CD14-positive monocyte (primary cell): ENCODE results near the gene TNN. TPM values are rescaled to one million over a fixed set of nuclear protein-coding genes. Genes with fewer than 3 reads are reported as not detected.

Source experiments
- DNase-seq, 3 donors: peaks; one replicate each; pipeline ENCODE4 v3.0.0-alpha.2; 2011 to 2022
- H2AFZ ChIP-seq: 2 replicates; pipeline ENCODE4 v1.6.0; 2012; ENCODE audit warnings: mild to moderate bottlenecking, low read depth, low read length, inconsistent platforms; ENCODE audit not compliant: insufficient read depth, poor library complexity, severe bottlenecking
- H3K27ac ChIP-seq, 2 donors: 1 replicate in 1 of 2; 2 replicates in 1 of 2; pipeline ENCODE4 v1.5.1; 2012 to 2013; ENCODE audit warnings: low read length in 2 of 2, control low read depth in 1 of 2, inconsistent platforms in 1 of 2, low read depth in 1 of 2, mild to moderate bottlenecking in 1 of 2
- H3K27me3 ChIP-seq, 2 donors: one replicate each; pipeline versions ENCODE4 v1.6.0 to v1.6.1; 2011 to 2013; ENCODE audit warnings: low read length in 2 of 2; ENCODE audit not compliant: control insufficient read depth in 2 of 2, insufficient read depth in 2 of 2
- H3K36me3 ChIP-seq, 2 donors: replicated peaks in 1 of 2; 1 replicate in 1 of 2; 2 replicates in 1 of 2; pipeline versions ENCODE4 v1.5.1 to v1.6.1; 2012 to 2013; ENCODE audit warnings: low read length in 2 of 2, control low read depth in 1 of 2, inconsistent platforms in 1 of 2, mild to moderate bottlenecking in 1 of 2; ENCODE audit not compliant: insufficient read depth in 2 of 2, control insufficient read depth in 1 of 2
- H3K4me1 ChIP-seq, 2 donors: 1 replicate in 1 of 2; 2 replicates in 1 of 2; pipeline versions ENCODE4 v1.5.1 to v1.6.1; 2012 to 2013; ENCODE audit warnings: low read length in 2 of 2, control low read depth in 1 of 2, inconsistent platforms in 1 of 2, mild to moderate bottlenecking in 1 of 2, moderate library complexity in 1 of 2; ENCODE audit not compliant: insufficient read depth in 2 of 2, control insufficient read depth in 1 of 2
- H3K4me2 ChIP-seq: replicated peaks from 2 replicates; pipeline ENCODE3; 2012; ENCODE audit warnings: low read length, moderate library complexity, mild to moderate bottlenecking; ENCODE audit not compliant: poor library complexity, severe bottlenecking; ENCODE audit errors: extremely low read depth
- H3K4me3 ChIP-seq, 3 experiments: fragments of 200-600 bp in 1 of 3; sonication (generic) in 1 of 3; replicated peaks in 1 of 3; 1 replicate in 2 of 3; 2 replicates in 1 of 3; pipeline ENCODE4 v1.5.1; 2011 to 2013; ENCODE audit warnings: low read length in 3 of 3, mild to moderate bottlenecking in 3 of 3, control low read depth in 2 of 3, low read depth in 2 of 3, inconsistent platforms in 1 of 3, moderate library complexity in 1 of 3
- H3K79me2 ChIP-seq: 2 replicates; pipeline ENCODE4 v1.6.0; 2012; ENCODE audit warnings: mild to moderate bottlenecking, control low read depth, inconsistent platforms, low read length, moderate library complexity; ENCODE audit not compliant: insufficient read depth
- H3K9ac ChIP-seq: 2 replicates; pipeline ENCODE4 v1.6.0; 2017; ENCODE audit warnings: low read length, mild to moderate bottlenecking; ENCODE audit not compliant: insufficient read depth, poor library complexity, severe bottlenecking
- H3K9me3 ChIP-seq, 2 donors: replicated peaks in 1 of 2; 1 replicate in 1 of 2; 2 replicates in 1 of 2; pipeline versions ENCODE4 v1.5.1 to v1.6.1; 2012 to 2013; ENCODE audit warnings: low read length in 2 of 2, control low read depth in 1 of 2; ENCODE audit not compliant: control insufficient read depth in 1 of 2, insufficient read depth in 1 of 2
- H4K20me1 ChIP-seq: 2 replicates; pipeline ENCODE4 v1.6.0; 2012; ENCODE audit warnings: mild to moderate bottlenecking, low read length, control low read depth, moderate library complexity; ENCODE audit not compliant: insufficient read depth
- H3K27ac Mint-ChIP-seq, 7 donors: one replicate each; pipeline ENCODE4 v1.8.0; 2020; ENCODE audit warnings: mild to moderate bottlenecking in 7 of 7, mixed read lengths in 7 of 7, moderate library complexity in 6 of 7, inconsistent platforms in 2 of 7
- H3K27me3 Mint-ChIP-seq, 3 donors: one replicate each; pipeline ENCODE4 v1.8.0; 2021 to 2022; ENCODE audit warnings: low read depth in 3 of 3, mild to moderate bottlenecking in 3 of 3, mixed read lengths in 3 of 3, moderate library complexity in 3 of 3, inconsistent platforms in 1 of 3
- H3K36me3 Mint-ChIP-seq, 2 donors: one replicate each; pipeline ENCODE4 v1.8.0; 2020; ENCODE audit warnings: mixed read lengths in 2 of 2, inconsistent platforms in 1 of 2, mild to moderate bottlenecking in 1 of 2
- H3K4me1 Mint-ChIP-seq: one replicate; pipeline ENCODE4 v1.8.0; 2020; ENCODE audit warnings: mild to moderate bottlenecking, mixed read lengths
- H3K4me3 Mint-ChIP-seq, 2 donors: one replicate each; pipeline ENCODE4 v1.8.0; 2020; ENCODE audit warnings: mild to moderate bottlenecking in 2 of 2, mixed read lengths in 2 of 2, moderate library complexity in 1 of 2
- H3K9me3 Mint-ChIP-seq, 7 donors: one replicate each; pipeline ENCODE4 v1.8.0; 2020 to 2022; ENCODE audit warnings: mixed read lengths in 7 of 7, mild to moderate bottlenecking in 6 of 7, moderate library complexity in 6 of 7, inconsistent platforms in 2 of 7
- CTCF ChIP-seq: fragments of 200-600 bp; IDR thresholded peaks from one replicate; pipeline ENCODE4 v1.8.0; 2022; ENCODE audit warnings: antibody characterized with exemption, mild to moderate bottlenecking
- WGBS: methylation state at CpG from one replicate; pipeline ENCODE4 v1.1.5; 2013; ENCODE audit warnings: missing lambda C conversion rate; ENCODE audit not compliant: insufficient coverage; 5-methylcytosine and 5-hydroxymethylcytosine counted together
- intact Hi-C, 2 donors: fragments of 100-400 bp; cut with micrococcal nuclease; formaldehyde crosslinking; loops; one replicate each; pipeline versions ENCODE4 v1.15.0 to v1.15.1; 2023
- polyA plus RNA-seq, 3 donors: library from polyadenylated mRNA; depleted of rRNA in 1 of 3; unstranded in 2 of 3; stranded (reverse) in 1 of 3; fragments of 300-500 nt in 2 of 3; fragments of >200 nt in 1 of 3; fragmentation: Illumina TruSeq in 2 of 3; gene quantifications; 1 replicate in 2 of 3; 2 replicates in 1 of 3; pipeline ENCODE4 v1.2.3, GENCODE V29; 2012 to 2021

The TNN gene
- polyA plus RNA-seq, 3 donors = not detected

GRCh38 chr1:175040324-175040879 is 27.2 kb upstream of the TNN start:
- H3K9me3 ChIP-seq = peaks cover 0 to 10% of the 10 kb centered on the region in 2 donors
- no peaks in the 10 kb centered on the region for H3K79me2 ChIP-seq
- Mint-ChIP-seq H3K4me1 (peaks cover 14% of the 10 kb centered on the region), H3K9me3 (peaks cover 5 to 12% (median 7%) of the 10 kb centered on the region in 7 donors), H3K27me3 (no peaks in the 10 kb centered on the region), H3K36me3 (no peaks in the 10 kb centered on the region), H3K27ac (no peak overlapping the region), H3K4me3 (no peak overlapping the region)
- no peak overlapping the region for H2AFZ ChIP-seq
- no peak overlapping the region for H3K27ac ChIP-seq
- 95% methylated on average over 2 of the region's 4 CpGs for WGBS
- H4K20me1 ChIP-seq = no peaks in the 10 kb centered on the region
- no peaks in the 10 kb centered on the region for H3K36me3 ChIP-seq
- H3K27me3 ChIP-seq = no peaks in the 10 kb centered on the region
- H3K4me1 ChIP-seq = no peaks in the 10 kb centered on the region
- DNase-seq = no peak
- no peak overlapping the region for H3K9ac ChIP-seq
- no peak overlapping the region for H3K4me3 ChIP-seq
- intact Hi-C loops = no loop called here
- no peak overlapping the region for H3K4me2 ChIP-seq
- TF ChIP-seq CTCF = no peak

GRCh38 chr1:175042650-175043049 is 25.0 kb upstream of the TNN start:
- no peak for DNase-seq
- Histone ChIP-seq H3K9me3 (peaks cover 0 to 10% of the 10 kb centered on the region in 2 donors), H4K20me1 (no peaks in the 10 kb centered on the region), H3K4me2 (no peak overlapping the region), H3K27me3 (no peaks in the 10 kb centered on the region), H3K4me1 (no peaks in the 10 kb centered on the region), H2AFZ (no peak overlapping the region), H3K27ac (no peak overlapping the region), H3K36me3 (no peaks in the 10 kb centered on the region), H3K79me2 (no peaks in the 10 kb centered on the region), H3K4me3 (no peak overlapping the region), H3K9ac (no peak overlapping the region)
- Mint-ChIP-seq H3K27ac (no peak overlapping the region), H3K36me3 (no peaks in the 10 kb centered on the region), H3K4me3 (no peak overlapping the region), H3K9me3 (peaks cover 6 to 16% (median 13%) of the 10 kb centered on the region in 7 donors), H3K27me3 (peaks cover 0 to 3% (median 0%) of the 10 kb centered on the region in 3 donors), H3K4me1 (peaks cover under 1% of the 10 kb centered on the region)
- no peak for TF ChIP-seq CTCF
- WGBS = 17% methylated on average over 1 of the region's 3 CpGs
- intact Hi-C loops = no loop called here
